Stimulated activated CD4-positive, alpha-beta T cell treated with anti-CD3 and anti-CD28 coated beads, Interleukin-1b, Interleukin-23, amount 100 ng/mL, for 4 hours (primary cell): ENCODE data around the gene ACE2.

Experiments used
- DNase-seq, 2 donors: peaks; one replicate each; pipeline ENCODE4 v3.0.0-alpha.2; 2020; ENCODE audit warnings: low read depth in 2 of 2

ACE2 gene

DNA sequence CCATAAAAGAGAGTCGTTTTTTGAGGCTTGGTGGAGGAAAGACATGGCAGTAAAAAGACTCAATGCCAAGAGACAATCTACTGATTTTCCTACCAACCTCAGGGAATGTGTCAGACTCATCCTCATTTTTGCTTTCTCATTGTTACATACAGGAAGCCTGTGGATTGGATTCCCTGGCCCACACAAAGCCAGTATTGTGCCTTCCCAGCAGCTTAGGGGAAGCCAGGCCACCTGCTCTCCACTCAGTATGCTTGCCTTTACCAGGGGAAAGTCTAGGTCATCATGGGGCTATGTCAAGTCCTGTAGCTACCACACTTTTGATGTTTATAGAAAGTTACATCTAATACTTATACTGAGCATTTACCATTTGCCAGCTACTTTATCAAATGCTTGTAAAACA lies 89.2 kb downstream of the ACE2 start:
- DNase-seq = no peak
